RPMI7951 (cell line): ENCODE data around the gene UBQLN4. TPM values are rescaled to one million over a fixed set of nuclear protein-coding genes. Genes with fewer than 3 reads are reported as not detected.

Experiments
- DNase-seq: peaks from one replicate; pipeline ENCODE4 v3.0.0-alpha.2; 2012; ENCODE audit warnings: low read depth
- total RNA-seq: library from RNA; depleted of rRNA; stranded (reverse); fragments of >200 nt; shearing (Covaris generic); gene quantifications from 2 replicates; pipeline ENCODE4 v1.2.3, GENCODE V29; 2014; rRNA removed

Gene UBQLN4
- total RNA-seq, 1 experiment from 2014 or later, result 19.6 TPM

DNA sequence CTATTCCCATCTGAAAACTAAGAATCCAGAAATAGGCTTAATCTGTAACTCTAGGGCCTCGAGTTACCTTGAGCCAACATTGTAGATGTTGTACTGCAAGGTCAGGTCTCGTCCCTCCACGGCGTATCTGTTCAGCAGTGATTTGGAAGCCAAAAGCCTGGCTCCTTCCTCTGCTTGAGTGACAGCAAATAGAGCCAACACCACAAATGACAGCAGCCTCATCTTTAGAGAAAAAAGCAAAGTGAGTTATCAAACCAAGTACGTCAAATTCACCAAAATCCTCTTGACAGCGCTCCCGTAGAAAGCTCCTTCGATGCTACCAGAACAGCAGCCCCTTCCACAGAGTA lies 33.7 kb downstream of the UBQLN4 start:
- no peak for DNase-seq

DNA sequence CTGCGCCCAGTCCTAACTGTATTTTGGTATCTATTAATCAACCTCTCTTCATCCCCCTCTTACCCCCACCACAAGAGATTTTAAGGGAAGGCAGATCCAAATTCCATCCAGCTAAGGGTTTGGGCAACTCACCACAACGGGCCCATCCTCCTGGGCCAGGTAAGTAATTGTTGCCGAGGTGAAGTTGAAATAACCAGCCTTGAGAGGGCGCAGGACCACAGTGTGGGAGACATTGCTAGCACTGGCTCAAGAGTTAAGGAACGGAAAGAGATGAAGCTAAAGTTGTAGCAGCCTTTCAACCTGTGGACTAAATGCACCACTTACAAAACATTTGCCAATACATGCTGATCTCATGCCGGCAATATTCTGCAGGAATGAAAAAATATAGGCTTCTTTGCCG lies 38.8 kb downstream of the UBQLN4 start:
- DNase-seq, result no peak

DNA sequence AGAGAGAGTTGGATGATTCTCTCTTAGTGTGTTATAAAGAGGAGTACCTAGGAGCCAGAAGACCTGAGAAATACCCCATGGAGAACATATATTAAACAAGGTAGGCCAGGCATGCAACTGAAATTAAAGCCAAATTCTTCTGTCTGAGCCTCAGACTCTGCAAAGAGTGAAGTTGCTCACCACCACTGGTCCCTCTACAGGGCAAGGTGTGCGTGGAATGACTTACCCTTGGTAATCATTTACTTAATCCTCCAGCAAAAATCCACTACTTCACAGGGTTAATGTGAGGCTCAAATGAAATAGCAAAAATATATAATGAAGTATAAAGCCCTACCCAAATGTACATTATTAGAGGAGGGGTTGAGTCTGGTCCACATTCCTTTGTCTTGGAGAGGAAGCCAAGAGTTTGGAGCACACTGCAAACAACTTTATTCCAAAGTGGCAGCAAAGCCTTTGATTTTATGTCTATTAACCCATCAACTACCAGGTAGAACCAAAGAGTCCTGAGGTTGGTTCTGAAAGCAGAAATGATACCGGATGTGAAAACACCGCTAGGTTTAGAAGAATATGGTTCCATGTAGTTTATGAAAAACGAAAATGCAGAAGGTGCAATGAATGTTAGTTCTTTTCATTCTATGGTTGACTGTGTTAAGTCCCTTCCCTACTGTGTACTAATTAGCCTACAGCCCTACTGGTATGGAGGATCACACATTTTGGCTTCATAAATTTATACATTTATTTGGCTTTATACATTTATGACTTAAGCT lies 41.4 kb downstream of the UBQLN4 start:
- DNase-seq, result no peak

DNA sequence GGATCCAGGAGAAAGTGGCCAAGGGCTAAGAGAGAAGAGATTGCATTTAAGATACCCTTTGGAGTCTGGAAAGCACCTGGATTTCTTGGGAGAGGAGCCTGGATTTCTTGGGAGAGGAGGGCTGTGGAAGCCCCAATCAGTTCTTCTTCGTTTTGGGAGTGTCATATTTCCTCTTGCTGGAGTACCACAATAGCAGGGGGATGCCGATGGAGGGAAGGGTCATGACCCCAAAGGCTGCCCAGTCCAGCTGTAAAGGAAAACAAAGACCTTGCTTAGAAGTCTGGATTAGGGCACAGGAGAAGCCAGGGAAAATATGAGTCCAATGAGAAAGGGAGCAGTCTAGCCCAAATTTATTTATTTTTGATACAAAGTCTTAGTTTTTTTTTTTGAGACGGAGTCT lies 44.2 kb downstream of the UBQLN4 start:
- no peak for DNase-seq

DNA sequence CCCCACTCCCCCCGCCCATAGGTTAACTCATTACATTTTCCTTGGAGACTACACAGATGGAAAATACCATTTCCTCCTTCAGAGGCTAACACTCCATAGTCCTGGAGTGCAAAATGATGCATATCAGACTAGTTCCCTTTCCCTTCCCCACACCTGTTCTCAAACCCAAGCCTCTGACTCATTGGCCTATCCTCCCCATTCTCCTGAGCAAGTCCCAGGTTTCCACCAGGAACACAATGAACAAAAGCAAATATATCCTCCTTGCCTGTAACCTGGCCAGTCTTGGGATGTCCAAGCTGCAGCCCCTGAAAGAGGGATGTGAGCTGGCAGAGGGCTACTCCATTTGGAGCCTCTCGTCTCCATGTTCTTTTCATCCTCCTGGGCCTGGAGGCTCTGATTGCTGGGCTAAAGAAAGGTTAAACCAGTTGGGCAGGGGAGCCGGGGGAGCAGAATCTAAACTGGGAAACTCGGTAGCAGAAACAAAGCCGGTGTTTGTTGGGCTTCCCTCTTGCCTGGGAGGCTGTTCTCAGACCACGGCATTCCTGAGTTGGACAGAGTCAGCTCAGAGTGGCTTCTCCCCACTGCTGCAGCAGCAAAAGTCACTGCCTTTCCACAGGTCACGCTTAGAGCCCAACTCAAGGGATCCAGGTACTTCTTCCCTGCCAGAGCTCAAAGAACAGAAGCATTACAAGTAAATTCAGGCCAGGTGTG lies 46.8 kb downstream of the UBQLN4 start:
- peak; percentile 19 for DNase-seq

DNA sequence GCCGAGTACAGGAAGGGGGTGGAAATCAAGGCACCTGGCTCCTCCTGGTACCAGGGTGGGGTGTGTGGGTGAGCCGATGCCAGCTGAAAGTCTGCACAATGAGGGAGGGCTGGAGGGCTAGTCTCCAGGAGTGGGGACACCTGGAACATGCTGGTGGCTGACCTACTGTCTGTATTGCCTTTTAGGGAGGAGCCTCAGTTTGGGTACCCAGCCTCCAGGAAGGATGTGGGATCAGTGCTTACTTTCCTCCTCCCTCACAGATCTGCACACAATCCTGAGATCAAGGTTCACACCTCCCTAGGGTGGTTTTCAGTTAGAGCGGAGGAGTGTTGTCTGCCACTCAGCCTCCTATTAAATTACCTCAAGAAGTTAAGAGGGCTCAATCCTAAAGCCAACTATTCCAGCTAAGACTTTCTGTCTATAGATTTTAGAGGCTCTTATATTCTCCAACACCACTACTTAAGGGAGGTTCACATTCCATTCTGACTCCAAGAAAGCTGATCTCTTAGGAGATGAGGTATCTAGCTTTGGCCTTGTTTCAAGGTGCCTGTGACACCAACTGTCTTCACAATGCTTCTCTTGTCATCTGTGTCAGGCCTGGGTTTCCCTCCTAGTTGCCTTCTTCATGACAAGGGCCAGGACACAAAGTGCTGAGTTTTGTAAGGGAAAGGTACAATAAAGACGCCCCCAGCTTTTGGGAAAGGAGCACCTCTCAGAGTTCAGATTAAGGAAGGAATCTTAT lies 48.6 kb downstream of the UBQLN4 start:
- no peak for DNase-seq

DNA sequence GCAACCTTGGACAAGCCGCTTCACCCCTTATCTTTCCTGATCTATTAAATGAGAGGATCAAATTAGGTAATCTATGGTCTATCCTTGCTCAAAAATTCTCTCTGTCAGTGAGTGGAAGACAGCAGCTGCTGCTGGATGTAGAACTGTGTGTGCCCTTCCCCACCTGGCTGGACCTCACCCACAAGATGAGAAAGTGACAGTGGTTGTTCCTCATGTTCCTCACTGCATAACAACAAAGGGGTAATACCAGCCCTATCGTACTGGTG lies 49.7 kb downstream of the UBQLN4 start:
- DNase-seq, result no peak

DNA sequence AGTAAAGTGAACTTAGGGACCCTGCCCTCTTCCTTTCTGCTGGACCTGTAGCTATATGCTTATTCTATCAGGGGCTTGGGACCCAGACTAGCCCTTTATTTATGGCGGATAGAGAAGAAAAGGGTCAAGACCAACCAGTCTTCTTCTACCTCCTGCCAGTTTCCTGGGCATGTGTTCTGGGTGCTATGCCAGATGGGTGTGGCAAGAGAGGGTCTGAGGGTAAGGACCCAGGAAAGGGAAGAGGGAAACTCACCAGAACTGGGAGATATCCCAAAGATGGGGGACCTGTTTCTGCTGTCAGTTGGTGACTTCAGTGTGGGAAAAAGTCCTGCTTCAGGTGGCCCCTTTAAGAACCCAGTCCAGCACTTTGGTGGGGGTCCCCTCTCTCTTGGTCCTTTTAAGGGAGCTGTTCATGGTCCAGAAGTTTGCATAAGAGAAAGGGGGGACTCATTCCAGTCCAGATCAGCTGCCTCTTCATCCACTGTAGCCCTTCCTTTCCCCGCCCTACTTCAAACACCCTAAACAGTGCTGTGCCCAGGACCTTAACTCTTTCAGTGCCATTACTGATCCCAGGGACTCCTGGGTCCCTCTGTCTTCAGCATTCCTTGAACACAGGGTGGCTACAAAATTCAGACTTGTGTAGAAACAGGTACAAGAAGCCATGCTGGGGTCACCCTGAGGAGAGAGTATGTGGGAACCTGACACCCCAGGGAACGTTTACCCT lies 51.2 kb downstream of the UBQLN4 start:
- DNase-seq, result no peak

DNA sequence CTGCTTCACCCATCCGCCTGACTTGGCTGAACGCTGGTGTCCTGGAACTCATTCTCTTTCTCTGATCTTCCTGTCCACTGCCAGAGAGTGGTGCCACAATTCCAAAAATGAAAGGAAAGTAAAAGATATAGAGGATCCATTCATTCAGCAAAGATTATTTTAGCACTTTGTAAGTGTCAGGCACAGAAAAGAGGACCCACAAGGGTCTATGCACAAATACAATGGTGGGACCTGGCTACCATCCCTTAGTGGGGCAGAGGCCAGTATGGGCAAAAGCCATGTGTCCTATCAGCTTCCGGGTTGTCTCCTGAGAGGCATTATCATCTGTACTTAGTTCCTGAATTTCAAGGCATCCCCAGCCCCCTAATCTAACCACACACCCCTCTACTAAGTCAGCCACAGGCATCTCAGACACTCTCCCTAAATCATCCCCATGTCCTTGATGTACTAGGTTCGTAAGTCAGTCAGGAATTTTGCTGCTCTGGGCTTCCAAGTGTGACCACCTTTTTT lies 51.9 kb downstream of the UBQLN4 start:
- DNase-seq, result no peak

DNA sequence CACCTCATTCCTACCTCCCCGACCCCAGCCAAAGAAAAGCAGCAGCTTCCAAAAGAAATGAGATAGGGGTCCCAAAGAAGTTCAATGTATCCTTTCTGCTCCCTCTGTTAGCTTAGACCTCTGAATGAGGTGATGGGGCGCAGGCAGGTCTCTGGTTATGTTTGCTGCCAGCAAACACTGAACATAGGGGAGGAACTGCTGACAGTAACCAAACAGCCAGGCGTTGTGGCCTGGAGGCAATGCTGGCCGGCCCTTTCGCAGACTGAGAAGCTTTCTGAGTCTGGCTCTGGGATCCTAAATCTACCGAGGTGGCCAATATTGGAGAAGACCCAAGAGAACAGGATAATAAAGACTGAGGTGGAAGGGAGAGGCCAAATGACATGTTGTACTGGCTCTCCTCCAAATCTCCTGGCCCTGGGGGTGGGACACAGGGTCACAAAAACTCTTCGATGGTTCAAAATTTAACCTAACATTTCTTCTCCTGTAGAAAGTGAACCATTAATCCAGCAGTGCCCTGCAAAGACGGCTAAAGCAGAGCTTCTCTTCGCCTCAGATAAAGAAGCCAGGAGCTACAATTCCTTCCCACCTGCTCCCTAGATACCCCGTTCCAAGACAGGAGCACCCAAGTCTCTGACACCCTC lies 52.5 kb downstream of the UBQLN4 start:
- no peak for DNase-seq

DNA sequence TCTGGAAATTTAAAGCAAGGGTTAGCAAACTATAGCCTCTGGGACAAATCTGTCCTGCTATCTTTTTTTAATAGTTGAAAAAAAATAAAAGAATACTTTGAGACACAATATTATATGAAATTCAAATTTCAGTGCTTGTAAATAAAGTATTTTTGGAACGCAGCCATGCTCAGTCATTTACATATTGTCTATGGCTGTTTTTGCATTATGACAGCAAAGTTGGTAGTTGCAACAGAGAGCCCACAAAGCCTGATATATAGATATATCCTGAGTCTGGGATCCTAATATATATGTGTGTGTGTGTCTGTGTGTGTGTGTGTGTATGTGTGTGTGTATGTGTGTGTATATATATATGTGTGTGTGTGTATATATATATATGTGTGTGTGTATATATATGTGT lies 53.6 kb downstream of the UBQLN4 start:
- DNase-seq, result no peak

DNA sequence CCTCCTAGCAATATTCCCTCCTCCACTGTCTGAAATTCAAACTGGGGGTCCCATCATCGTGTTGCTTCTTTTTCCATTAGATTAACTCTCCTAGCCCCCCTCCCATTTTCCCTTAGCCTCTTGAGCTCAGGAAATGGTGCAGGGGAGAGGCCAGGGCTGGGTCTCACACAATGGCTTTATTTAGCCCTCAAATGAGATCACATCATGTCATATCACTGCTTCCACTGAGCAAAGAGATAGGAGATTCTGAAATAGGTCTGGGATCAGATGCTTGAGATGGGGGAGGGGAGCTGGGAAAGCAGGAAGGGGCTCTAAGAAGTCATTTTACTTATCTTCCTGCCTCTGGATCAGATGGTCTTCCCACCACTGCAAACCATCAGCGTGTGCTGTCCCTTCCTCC lies 57.4 kb downstream of the UBQLN4 start:
- no peak for DNase-seq

DNA sequence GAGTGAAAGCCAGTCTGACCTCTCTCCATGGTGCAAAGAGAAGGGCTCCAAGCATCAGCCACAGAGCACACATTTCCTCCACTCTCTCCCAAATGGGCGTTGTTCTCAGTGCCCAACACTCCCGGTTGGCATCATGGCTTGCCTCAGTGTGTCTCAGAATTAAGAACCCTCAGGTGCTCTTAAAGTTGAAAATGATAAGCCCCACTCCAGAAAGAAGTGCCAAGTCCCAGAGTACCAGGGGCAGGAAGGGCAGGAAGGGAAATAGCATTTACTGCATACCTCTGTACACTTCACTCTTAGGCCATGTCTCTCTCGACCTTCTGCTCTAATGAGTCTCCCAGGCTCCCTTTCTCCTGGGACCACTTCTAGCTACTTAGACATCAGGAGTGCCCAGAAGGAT lies 60.0 kb downstream of the UBQLN4 start:
- no peak for DNase-seq

DNA sequence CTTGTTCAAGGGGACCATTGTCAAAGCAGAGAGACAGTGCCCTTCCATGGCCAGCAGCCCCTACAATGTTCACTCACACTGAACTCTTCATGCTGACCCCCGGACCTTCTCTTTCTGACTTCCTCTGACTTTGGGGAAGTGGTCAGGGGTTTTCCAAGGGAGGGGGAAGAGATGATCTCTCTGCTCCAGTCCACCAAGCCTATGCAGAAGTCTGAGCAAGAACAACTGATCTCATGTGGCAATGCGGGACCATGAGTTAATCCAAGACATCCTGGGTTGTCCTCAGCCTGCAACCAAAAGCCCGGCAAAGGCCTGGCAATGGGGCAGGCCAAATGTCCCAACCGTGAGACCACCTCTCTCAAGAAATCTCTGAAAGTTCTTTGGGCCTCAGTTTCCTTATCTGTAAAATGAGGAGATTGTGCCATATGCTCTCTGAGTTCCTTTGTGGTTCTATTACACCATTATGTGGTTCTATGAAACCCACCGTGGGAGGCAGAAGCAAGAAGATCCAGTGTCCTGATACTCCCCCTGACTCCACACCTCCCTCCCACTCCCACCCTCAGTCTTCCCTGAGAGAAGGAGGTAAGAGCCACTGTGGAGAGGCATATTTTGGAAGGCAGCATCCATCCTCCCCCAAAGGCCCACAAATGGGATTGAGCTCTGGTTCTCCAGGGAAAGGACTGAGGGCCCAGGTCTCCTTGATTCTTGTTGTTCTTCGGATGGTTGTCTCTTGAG lies 63.4 kb downstream of the UBQLN4 start:
- DNase-seq, result no peak

DNA sequence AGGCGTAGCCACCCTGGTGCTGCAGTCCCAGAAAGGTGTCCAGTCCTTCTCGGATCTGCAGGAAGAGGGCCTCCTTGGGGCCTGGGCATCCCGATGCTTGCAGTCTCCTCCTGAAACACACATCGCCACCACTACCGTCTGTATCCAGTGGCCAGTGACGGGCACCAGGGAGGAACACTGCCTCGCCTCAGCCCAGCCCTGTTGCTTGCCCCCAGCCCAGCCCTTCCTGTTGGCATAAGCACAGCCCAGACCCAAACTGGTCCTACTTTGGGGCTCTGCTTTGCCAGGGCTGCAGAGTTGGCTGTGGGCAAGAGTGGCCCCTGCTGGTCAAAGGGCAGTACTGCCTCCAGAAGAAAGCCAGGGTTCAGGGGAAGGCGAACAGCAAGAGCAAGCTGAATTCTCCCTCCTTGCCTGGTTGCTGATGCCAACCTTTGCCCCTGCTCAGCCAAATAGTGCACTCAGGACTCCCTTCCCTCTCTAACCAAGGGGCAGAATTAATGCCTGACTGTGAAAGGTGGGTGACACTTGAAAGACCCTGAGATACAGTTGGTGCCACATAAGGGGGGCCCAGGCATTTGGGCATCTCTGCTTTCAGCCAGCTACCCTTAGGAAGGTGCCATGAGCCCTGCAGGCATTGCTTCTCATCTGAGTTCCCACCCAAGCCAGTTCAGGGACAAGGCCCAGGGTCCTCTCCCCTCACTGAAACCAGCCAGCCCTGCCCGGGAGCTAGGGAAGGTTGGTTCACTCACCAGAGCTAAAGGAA lies 64.2 kb downstream of the UBQLN4 start:
- DNase-seq, result peak; percentile 64

Other genes with a start within 250 kb of the UBQLN4 start
- gene GON4L, start 196.6 kb downstream of the UBQLN4 start, total RNA-seq, result 13.0 and 15.1 TPM in 2 replicates
- gene SYT11, start 194.2 kb downstream of the UBQLN4 start, total RNA-seq, result 8.5 and 10.9 TPM in 2 replicates
- 24.9 and 34.8 TPM in 2 replicates for gene RIT1, start 142.4 kb downstream of the UBQLN4 start, total RNA-seq
- 27.0 and 28.6 TPM in 2 replicates for gene KHDC4, start 119.4 kb downstream of the UBQLN4 start, total RNA-seq
- not detected in 2 replicates for gene RXFP4, start 112.2 kb downstream of the UBQLN4 start, total RNA-seq
- gene ARHGEF2, start 75.3 kb downstream of the UBQLN4 start, total RNA-seq, result 54.3 and 65.5 TPM in 2 replicates
- 657 and 685 TPM in 2 replicates for gene SSR2, start 32.8 kb downstream of the UBQLN4 start, total RNA-seq
- 102 and 118 TPM in 2 replicates for gene LAMTOR2, start 984 bp upstream of the UBQLN4 start, total RNA-seq
- gene RAB25, start 7.4 kb upstream of the UBQLN4 start, total RNA-seq, result not detected in 2 replicates
- 2.1 and 2.4 TPM in 2 replicates for gene MEX3A, start 28.7 kb upstream of the UBQLN4 start, total RNA-seq
- gene LMNA, start 60.9 kb upstream of the UBQLN4 start, total RNA-seq, result 919 and 1,055 TPM in 2 replicates
- gene SEMA4A, start 99.8 kb upstream of the UBQLN4 start, total RNA-seq, result 0.20 and 0.36 TPM in 2 replicates
- gene SLC25A44, start 140.3 kb upstream of the UBQLN4 start, total RNA-seq, result 8.3 and 10.1 TPM in 2 replicates
- 76.6 and 81.0 TPM in 2 replicates for gene PMF1, start 159.2 kb upstream of the UBQLN4 start, total RNA-seq
- gene BGLAP, start 188.4 kb upstream of the UBQLN4 start, total RNA-seq, result 17.7 and 44.1 TPM in 2 replicates
- gene PAQR6, start 194.3 kb upstream of the UBQLN4 start, total RNA-seq, result 0.12 and 0.29 TPM in 2 replicates
- gene SMG5, start 229.0 kb upstream of the UBQLN4 start, total RNA-seq, result 48.4 and 54.3 TPM in 2 replicates
- gene TMEM79, start 230.5 kb upstream of the UBQLN4 start, total RNA-seq, result 2.4 TPM in 2 replicates
- gene GLMP, start 241.9 kb upstream of the UBQLN4 start, total RNA-seq, result 55.8 and 70.2 TPM in 2 replicates
- not detected in 2 replicates for gene VHLL, start 245.5 kb upstream of the UBQLN4 start, total RNA-seq